PFSK-1 (cell line): Measurements from ENCODE around the gene ZNF407.

ENCODE experiments used
- FOXP2 ChIP-seq: optimal IDR thresholded peaks from 2 replicates; pipeline ENCODE3; 2011; ENCODE audit warnings: borderline replicate concordance, control low read depth, inconsistent platforms; ENCODE audit not compliant: insufficient read depth; ENCODE audit errors: extremely low read length, extremely low read depth
- POLR2AphosphoS5 ChIP-seq: IDR thresholded peaks from 2 replicates; pipeline ENCODE4 v1.6.1; 2012; ENCODE audit warnings: low read depth, mild to moderate bottlenecking, control low read depth, low read length, moderate library complexity
- SIN3A ChIP-seq: IDR thresholded peaks from 2 replicates; pipeline ENCODE4 v1.6.1; 2012; ENCODE audit warnings: mild to moderate bottlenecking, low read length, moderate library complexity, borderline replicate concordance; ENCODE audit not compliant: insufficient read depth
- TAF1 ChIP-seq: IDR thresholded peaks from 2 replicates; pipeline ENCODE4 v1.6.1; 2012; ENCODE audit warnings: low read length, control low read depth, borderline replicate concordance; ENCODE audit not compliant: insufficient read depth
- TF ChIP-seq, protein P1 (sequence below), 2 experiments: IDR thresholded peaks; 2 replicates each; pipeline versions ENCODE4 v1.6.1 to v1.8.0; 2011 to 2012; ENCODE audit warnings: low read depth in 2 of 2, low read length in 2 of 2, control low read depth in 1 of 2, inconsistent platforms in 1 of 2, mild to moderate bottlenecking in 1 of 2, moderate library complexity in 1 of 2; ENCODE audit not compliant: insufficient read depth in 1 of 2

Gene ZNF407

GRCh38 chr18:75088021-75088506 is 490.4 kb downstream of the ZNF407 start:
- no peak for TF ChIP-seq FOXP2
- TF ChIP-seq, protein P1, sequence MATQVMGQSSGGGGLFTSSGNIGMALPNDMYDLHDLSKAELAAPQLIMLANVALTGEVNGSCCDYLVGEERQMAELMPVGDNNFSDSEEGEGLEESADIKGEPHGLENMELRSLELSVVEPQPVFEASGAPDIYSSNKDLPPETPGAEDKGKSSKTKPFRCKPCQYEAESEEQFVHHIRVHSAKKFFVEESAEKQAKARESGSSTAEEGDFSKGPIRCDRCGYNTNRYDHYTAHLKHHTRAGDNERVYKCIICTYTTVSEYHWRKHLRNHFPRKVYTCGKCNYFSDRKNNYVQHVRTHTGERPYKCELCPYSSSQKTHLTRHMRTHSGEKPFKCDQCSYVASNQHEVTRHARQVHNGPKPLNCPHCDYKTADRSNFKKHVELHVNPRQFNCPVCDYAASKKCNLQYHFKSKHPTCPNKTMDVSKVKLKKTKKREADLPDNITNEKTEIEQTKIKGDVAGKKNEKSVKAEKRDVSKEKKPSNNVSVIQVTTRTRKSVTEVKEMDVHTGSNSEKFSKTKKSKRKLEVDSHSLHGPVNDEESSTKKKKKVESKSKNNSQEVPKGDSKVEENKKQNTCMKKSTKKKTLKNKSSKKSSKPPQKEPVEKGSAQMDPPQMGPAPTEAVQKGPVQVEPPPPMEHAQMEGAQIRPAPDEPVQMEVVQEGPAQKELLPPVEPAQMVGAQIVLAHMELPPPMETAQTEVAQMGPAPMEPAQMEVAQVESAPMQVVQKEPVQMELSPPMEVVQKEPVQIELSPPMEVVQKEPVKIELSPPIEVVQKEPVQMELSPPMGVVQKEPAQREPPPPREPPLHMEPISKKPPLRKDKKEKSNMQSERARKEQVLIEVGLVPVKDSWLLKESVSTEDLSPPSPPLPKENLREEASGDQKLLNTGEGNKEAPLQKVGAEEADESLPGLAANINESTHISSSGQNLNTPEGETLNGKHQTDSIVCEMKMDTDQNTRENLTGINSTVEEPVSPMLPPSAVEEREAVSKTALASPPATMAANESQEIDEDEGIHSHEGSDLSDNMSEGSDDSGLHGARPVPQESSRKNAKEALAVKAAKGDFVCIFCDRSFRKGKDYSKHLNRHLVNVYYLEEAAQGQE (IDR thresholded peaks at IDR 0.05; ENCODE audit: insufficient read depth in 1 of 2, low read depth in 2 of 2, low read length in 2 of 2) = no peak
- no peak for TF ChIP-seq TAF1
- TF ChIP-seq POLR2AphosphoS5 = no peak
- TF ChIP-seq SIN3A = no peak

DNA sequence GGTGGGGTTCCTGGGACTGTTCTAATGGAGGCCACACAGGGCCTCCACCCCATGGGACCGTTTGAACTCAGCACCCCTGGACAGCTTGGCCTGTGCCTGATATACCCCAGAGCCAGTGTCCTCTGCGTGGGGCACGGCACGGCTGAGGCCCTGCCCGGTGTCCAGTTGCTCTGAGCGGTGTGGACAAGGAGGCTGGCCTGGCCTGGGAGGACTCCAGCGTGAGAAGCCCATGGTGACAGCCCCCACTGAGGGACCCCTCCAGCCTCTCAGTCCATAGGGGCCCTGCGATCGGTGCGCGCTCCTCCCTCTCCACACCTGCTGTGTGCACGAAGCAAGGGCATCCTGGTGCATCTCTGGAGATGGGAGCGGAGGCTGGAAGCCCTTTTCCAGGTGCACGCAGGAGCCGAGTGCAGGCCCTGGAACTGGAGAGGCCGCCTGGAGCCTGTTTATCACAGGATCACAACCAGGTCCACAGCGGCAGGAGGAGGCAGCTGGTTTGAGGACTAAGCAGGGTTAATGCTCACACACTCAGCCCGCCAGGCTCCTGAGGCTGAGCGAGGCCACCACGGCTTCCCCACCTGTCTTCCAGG is 491.0 kb downstream of the ZNF407 start:
- TF ChIP-seq FOXP2 = no peak
- no peak for TF ChIP-seq TAF1
- TF ChIP-seq SIN3A = no peak
- TF ChIP-seq, protein P1 (IDR thresholded peaks at IDR 0.05; ENCODE audit: insufficient read depth in 1 of 2, low read depth in 2 of 2, low read length in 2 of 2) = no peak
- TF ChIP-seq POLR2AphosphoS5 = no peak

- TF ChIP-seq POLR2AphosphoS5 (no peak), FOXP2 (no peak), SIN3A (no peak), TAF1 (no peak)
- TF ChIP-seq, protein P1 (IDR thresholded peaks at IDR 0.05; ENCODE audit: insufficient read depth in 1 of 2, low read depth in 2 of 2, low read length in 2 of 2) = no peak
Observed at GRCh38 chr18:75089748-75090327, 492.2 kb downstream of the ZNF407 start.

DNA sequence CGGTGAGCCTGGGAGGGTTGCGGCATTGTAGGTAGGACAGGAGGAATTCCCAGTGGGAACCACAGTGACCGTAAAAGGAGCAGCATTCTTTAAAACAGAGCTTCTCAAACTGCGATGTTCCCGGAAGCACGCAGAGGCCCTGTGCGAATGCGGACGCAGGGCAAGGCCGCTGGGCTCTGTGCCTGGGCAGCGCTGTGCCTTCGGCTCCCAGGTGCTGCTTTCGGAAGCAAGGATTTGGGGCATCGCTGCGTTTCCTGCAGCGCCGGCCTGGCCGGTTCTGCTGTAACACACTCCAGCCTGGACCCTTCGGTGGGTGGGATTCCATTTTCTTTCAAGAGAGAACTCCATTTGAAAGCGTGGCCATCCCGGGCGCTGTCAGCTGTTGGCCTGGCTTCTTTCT is 492.7 kb downstream of the ZNF407 start:
- TF ChIP-seq POLR2AphosphoS5 = no peak
- no peak for TF ChIP-seq FOXP2
- no peak for TF ChIP-seq TAF1
- TF ChIP-seq SIN3A = no peak
- TF ChIP-seq, protein P1 (IDR thresholded peaks at IDR 0.05; ENCODE audit: insufficient read depth in 1 of 2, low read depth in 2 of 2, low read length in 2 of 2) = no peak
